IMR-90 (cell line): ENCODE measurements around the gene ATG9B.

Experiments
- BHLHE40 ChIP-seq: fragments of 150-350 bp; IDR thresholded peaks from 2 replicates; pipeline ENCODE4 v1.6.1; 2016; ENCODE audit warnings: mild to moderate bottlenecking, low read depth, low read length
- CEBPB ChIP-seq: IDR thresholded peaks from 2 replicates; pipeline ENCODE4 v1.6.1; 2012; ENCODE audit warnings: low read depth, low read length, improper control_type of control experiment
- CHD1 ChIP-seq: IDR thresholded peaks from 2 replicates; pipeline ENCODE4 v1.6.1; 2012; ENCODE audit warnings: low read depth, low read length, improper control_type of control experiment
- FOS ChIP-seq: fragments of 150-350 bp; IDR thresholded peaks from 2 replicates; pipeline ENCODE4 v1.6.1; 2016; ENCODE audit warnings: low read depth, low read length
- MAFK ChIP-seq: IDR thresholded peaks from 2 replicates; pipeline ENCODE4 v1.6.1; 2012; ENCODE audit warnings: low read depth, low read length, improper control_type of control experiment
- POLR2A ChIP-seq: IDR thresholded peaks from 2 replicates; pipeline ENCODE4 v1.6.1; 2012; ENCODE audit warnings: mild to moderate bottlenecking, low read depth, low read length
- RAD21 ChIP-seq: IDR thresholded peaks from 2 replicates; pipeline ENCODE4 v1.6.1; 2012; ENCODE audit warnings: low read length, improper control_type of control experiment
- RFX5 ChIP-seq: IDR thresholded peaks from 2 replicates; pipeline ENCODE4 v1.8.0; 2012; ENCODE audit warnings: low read depth, mild to moderate bottlenecking, low read length, moderate library complexity
- TF ChIP-seq, protein P1 (sequence below): conservative IDR thresholded peaks from 2 replicates; pipeline ENCODE4 v1.5.1; 2012; ENCODE audit warnings: mild to moderate bottlenecking, low read depth, low read length, improper control_type of control experiment
- TF ChIP-seq, protein P2 (sequence below): fragments of 150-350 bp; IDR thresholded peaks from 2 replicates; pipeline ENCODE4 v1.6.1; 2017; ENCODE audit warnings: mild to moderate bottlenecking, antibody characterized with exemption, low read length, low read depth
- TF ChIP-seq, protein P3 (sequence below): fragments of 150-350 bp; IDR thresholded peaks from 2 replicates; pipeline ENCODE4 v1.6.1; 2016; ENCODE audit warnings: low read depth, mild to moderate bottlenecking, low read length, moderate library complexity, borderline replicate concordance

DNA sequence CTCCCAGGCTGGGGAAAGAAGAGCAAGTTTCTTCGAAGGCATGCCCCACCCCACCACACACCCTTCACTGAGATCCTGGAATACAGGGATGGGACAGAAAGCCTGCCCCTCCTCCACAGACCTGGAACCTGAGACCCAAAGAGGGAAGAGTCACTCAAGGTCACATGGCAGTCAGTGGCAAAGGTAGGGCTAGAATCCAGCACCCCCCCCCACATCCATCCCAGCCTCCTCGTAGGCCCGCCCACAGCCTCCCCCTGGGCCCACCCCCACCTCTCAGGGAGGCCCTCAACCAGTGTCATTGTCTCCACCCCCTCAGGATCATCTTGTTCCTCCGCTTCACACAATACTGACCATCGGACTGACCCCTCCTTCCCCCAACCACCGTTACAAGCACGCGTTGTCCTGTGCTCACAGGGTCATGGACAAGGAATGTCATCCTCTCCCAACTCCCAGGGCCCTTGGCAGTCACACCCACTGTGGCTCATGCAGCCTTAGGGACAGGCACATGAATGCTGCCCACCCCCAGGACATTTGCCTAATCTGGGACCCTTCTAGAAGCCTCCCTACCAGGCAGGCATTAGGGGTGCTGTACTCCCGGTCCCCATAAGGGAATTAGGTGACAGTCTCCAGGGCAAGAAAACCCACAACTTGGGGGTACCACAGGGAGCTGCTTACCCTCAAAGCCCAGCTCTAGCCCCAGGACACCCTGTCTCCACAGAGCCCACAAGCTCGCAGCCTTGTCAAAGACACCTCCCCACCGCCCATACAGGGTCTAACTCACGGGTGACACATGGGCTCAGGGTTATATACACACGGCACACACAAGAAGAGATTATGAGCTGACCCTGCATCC, 47.5 kb downstream of the ATG9B start:
- no peak for TF ChIP-seq POLR2A
- TF ChIP-seq RAD21, result no peak
- TF ChIP-seq MAFK, result no peak
- TF ChIP-seq, protein P1, sequence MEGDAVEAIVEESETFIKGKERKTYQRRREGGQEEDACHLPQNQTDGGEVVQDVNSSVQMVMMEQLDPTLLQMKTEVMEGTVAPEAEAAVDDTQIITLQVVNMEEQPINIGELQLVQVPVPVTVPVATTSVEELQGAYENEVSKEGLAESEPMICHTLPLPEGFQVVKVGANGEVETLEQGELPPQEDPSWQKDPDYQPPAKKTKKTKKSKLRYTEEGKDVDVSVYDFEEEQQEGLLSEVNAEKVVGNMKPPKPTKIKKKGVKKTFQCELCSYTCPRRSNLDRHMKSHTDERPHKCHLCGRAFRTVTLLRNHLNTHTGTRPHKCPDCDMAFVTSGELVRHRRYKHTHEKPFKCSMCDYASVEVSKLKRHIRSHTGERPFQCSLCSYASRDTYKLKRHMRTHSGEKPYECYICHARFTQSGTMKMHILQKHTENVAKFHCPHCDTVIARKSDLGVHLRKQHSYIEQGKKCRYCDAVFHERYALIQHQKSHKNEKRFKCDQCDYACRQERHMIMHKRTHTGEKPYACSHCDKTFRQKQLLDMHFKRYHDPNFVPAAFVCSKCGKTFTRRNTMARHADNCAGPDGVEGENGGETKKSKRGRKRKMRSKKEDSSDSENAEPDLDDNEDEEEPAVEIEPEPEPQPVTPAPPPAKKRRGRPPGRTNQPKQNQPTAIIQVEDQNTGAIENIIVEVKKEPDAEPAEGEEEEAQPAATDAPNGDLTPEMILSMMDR, result no peak
- no peak for TF ChIP-seq RFX5
- TF ChIP-seq, protein P2, sequence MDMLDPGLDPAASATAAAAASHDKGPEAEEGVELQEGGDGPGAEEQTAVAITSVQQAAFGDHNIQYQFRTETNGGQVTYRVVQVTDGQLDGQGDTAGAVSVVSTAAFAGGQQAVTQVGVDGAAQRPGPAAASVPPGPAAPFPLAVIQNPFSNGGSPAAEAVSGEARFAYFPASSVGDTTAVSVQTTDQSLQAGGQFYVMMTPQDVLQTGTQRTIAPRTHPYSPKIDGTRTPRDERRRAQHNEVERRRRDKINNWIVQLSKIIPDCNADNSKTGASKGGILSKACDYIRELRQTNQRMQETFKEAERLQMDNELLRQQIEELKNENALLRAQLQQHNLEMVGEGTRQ, result no peak
- TF ChIP-seq CHD1, result no peak
- TF ChIP-seq BHLHE40, result no peak
- TF ChIP-seq FOS, result no peak
- TF ChIP-seq, protein P3, sequence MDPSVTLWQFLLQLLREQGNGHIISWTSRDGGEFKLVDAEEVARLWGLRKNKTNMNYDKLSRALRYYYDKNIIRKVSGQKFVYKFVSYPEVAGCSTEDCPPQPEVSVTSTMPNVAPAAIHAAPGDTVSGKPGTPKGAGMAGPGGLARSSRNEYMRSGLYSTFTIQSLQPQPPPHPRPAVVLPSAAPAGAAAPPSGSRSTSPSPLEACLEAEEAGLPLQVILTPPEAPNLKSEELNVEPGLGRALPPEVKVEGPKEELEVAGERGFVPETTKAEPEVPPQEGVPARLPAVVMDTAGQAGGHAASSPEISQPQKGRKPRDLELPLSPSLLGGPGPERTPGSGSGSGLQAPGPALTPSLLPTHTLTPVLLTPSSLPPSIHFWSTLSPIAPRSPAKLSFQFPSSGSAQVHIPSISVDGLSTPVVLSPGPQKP, result no peak
- no peak for TF ChIP-seq CEBPB
